ENCODE data around the gene SLC6A11. TPM values are rescaled to one million over a fixed set of nuclear protein-coding genes. Genes with fewer than 3 reads are reported as not detected.

Gene SLC6A11
- total RNA-seq, result 0.06 TPM in 1 of 2 replicates, not detected in the other

GRCh38 chr3:10816019-10816862 is at the start of gene SLC6A11:
Gene SLC6A11, plus strand, starts transcription at chr3:10816228. Its CDS starts 38 bp downstream, at chr3:10816266.

Other genes starting within 250 kb of the SLC6A11 start
- gene SLC6A1, start 176.5 kb downstream of the SLC6A11 start, total RNA-seq, result not detected in 2 replicates

Measured in cardiac ventricle fibroblast (primary cell).